ENCODE results near the gene PCSK5.
"Not testable (repeated sequence)": the region's sequence is repeated elsewhere in the genome, so short reads cannot be mapped to it uniquely, and the experiment has no call there.

Gene PCSK5

GRCh38 chr9:75890472-75891276 is at the start of gene PCSK5:
PCSK5 (plus strand) TSS chr9:75890673; CDS start chr9:75891182, 509 bp downstream.
- no peak for DNase-seq

GRCh38 chr9:75844321-75844720 is 46.2 kb upstream of the PCSK5 start:
- no peak for DNase-seq

GRCh38 chr9:75845806-75846205 is 44.7 kb upstream of the PCSK5 start:
- no peak for DNase-seq

DNA sequence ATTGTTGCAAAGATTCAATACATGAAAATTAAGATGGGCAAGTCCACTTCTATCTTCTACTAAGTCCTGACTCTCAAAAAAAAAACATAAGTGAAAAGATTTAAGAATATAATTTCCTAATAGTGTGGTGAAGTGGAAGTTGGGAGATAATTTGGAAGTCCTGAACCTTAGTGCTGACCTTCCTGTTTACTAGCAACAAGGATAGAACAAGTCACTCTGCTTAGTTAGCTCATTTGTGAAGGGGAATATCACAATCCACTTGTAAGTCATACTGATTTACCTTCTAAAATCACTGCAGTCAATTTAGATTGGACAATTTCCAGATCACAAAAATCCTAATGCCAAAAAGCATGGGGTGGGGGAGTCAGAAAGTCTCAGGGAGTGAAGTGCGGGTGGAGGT is 43.4 kb upstream of the PCSK5 start:
- DNase-seq = no peak

DNA sequence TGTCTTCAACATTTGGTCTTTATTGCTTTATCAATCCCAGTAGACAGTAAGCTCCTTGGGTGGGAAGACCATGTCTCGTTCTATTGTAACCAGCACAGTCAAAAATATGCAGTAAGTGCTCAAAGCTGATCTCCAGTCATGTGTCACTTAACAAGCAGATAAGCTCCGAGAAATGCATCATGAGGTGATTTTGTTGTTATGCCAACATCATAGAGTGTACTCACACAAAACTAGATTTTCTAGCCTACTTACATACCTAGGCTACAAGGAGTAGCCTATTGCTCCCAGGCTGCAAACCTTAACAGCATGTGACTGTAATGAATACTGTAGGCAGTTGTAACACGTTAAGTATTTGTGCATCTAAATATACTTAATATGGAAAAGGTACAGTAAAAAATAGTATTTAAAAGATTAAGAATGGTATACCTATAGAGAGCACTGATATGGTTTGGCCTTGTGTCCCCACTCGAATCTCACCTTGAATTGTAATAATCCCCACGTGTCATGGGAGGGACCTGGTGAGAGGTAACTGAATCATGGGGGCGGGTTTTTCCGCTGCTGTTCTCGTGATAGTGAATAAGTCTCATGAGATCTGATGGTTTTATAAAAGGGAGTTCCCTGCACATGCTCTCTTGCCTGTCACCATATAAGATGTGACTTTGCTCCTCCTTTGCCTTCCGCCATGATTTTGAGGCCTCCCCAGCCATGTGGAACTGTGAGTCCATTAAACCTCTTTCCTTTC is 39.8 kb upstream of the PCSK5 start:
- DNase-seq = no peak

DNA sequence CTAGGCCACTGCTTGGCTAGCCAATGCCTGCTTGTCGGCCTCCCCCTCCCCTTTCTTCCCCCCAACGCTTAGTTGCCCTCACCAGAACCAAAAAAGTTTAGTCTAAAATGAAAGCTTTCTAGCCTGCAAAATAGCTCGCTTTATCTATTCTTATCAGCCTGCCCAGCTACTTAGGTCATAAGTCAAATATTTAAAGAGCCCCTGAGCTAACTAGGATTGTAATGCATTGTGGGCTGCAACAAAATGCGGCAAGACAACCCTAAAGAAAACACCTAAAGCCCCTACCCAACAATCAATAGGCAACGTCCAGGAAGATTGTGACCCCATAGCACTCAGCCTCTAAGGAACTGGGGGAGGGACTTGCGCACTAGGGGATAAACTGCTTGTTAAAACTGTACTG is 38.6 kb upstream of the PCSK5 start:
- DNase-seq = no peak

- DNase-seq = no peak
Observed at GRCh38 chr9:75852746-75853145, 37.7 kb upstream of the PCSK5 start.

DNA sequence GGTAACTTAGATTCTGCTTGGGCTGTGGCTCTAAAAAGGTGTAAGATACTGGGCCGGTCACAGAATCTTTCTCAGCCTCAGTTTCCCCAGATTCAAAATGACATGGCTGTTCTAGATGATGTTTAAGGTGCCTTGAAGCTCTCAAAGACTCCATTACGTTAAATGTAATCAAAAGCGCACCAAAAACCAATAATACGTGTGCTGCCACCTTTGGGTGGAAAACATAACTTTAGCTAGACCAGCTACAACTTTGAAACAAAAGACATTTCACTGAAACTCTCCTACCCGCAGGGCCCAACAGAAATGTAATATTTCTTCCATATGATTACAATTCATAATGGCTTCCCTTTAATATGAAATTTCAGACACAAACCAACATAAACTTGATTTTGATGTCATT is 35.0 kb upstream of the PCSK5 start:
- DNase-seq = no peak

GRCh38 chr9:75858497-75859092 is 31.9 kb upstream of the PCSK5 start:
- no peak for DNase-seq

DNA sequence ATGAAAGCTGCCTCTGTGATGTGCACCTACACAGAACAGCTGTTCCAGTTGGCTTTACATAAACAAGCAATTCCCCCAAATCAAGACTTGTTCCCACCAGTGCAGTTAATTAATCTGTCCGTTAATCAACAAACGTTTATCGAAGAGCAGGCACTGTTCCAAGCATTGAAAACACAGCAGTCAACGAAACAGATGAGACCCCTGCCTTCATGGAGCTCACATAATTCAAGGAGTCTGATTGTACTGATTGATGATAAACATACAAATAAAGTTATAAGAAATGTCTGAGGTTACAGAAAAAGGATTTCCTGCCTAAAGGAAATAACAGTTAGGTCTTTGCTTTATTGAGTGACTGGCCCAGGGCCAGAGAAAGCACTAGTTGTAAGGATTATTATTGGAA is 26.2 kb upstream of the PCSK5 start:
- DNase-seq = no peak

DNA sequence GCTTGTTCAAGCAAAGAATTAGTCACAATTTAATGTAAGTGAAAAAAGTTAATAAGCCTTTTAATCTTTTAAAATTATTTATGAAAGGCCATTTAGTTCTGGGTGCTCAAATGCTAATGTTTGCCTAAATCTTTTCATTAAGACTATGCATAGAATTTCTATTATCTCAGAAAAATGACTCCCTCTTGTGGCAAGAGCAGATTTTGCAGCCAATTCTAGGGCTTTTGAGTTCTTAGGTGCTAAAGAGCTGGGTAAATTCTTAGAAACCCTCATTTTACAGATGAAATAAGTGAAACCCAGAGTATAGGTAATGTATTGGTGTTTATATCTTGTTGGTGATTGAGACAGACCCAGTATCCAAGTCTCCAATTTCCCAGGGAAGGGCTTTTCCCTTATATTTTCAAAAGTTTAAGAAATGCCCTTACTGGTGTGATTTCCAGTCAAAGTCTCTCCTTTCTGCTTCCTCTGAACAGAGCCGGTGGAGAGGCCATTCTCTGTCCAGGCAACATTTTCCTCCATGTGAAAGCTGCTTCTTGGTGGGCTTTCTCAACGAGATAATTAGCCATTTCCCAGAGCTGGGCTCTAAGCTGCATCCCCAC is 24.1 kb upstream of the PCSK5 start:
- DNase-seq = no peak

GRCh38 chr9:75868526-75868925 is 21.9 kb upstream of the PCSK5 start:
- DNase-seq = not testable (repeated sequence)

DNA sequence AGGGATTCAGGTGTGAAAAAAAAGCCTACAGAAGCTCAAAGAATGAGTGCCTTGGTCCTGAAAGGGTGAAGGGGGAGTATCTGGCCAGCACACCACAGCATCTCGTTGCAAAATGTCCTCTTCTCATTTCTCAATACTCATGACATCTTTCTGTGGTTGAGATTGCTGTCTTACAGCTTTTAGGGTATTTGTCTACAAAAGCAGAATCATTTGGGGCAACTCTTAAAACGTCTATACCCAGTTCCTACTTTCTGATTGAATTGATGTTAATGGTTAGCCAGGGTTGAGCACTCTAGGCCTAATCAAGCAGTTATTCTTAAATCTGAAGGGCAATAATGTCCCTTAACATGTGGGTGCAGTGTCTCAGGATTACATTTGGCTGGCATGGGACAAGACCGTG is 21.2 kb upstream of the PCSK5 start:
- DNase-seq = no peak

GRCh38 chr9:75870450-75870849 is 20.0 kb upstream of the PCSK5 start:
- no peak for DNase-seq

- DNase-seq = no peak
Observed at GRCh38 chr9:75871624-75872023, 18.8 kb upstream of the PCSK5 start.

- DNase-seq = no peak
Observed at GRCh38 chr9:75873712-75874111, 16.8 kb upstream of the PCSK5 start.

DNA sequence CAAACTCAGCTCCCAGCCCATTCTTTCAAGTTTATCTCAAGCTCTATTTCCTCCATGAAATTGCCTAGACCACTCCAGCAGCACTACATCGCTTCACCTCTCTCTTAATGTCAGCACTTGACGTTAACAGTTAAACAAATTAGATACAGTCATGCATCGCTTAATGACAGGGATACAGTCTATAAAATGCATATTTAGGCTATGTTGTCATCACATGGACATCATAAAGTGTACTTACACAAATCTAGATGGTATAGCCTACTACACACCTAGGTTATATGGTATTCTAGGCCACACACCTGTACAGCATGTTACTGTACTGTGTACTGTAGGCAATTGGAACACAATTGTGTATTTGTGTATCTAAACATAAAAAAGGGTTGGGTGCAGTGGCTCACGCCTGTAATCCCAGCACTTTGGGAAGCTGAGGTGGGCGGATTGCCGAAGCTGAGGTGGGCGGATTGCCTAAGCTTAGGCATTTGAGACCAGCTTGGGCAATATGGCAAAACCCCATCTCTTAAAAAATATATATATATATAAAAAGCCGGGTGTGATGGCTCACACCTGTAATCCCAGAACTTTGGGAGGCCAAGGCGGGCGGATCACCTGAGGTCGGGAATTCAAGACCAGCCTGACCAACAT is 13.4 kb upstream of the PCSK5 start:
- no peak for DNase-seq

GRCh38 chr9:75878488-75878860 is 12.0 kb upstream of the PCSK5 start:
- DNase-seq = no peak

- DNase-seq = no peak
Observed at GRCh38 chr9:75880618-75881017, 9.9 kb upstream of the PCSK5 start.

GRCh38 chr9:75881761-75882160 is 8.7 kb upstream of the PCSK5 start:
- DNase-seq = no peak

DNA sequence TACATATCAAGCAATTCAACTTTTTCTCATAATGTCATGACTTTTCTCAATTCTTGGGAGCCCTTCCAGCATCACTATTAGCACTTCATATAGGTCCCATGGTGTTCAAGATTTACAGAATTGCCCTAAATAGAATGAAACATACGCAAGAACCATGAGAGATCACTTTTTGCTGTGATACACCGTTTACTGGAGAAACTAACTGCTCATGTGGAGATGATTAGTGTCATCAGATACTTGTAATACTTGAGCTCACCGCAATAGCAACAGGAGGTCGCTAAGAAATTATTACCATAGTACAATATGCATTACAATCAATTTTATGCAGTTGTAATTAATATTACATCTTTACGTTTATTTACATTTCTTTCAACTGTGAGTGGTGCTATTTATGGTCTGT is 4.8 kb upstream of the PCSK5 start:
- DNase-seq = no peak

DNA sequence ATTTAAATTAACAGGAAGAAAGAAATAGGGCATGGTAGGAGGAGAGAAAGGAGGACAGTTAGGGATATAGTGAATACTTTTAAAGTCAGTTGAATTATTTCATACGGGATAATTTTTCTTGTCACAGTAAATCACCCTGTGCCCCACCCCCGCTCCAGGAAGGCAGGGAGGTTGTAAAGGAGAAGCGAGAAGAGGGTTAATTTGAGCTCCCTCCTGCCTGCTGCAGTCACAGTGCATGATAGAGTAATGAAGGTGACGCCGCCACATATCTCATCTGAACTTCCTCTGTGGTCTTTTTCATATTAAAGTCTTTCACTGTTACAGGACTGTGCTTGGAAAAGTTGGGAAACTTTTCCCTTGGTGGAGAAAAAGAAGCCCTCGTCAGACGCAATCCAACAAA is 896 bp upstream of the PCSK5 start:
- no peak for DNase-seq

DNA sequence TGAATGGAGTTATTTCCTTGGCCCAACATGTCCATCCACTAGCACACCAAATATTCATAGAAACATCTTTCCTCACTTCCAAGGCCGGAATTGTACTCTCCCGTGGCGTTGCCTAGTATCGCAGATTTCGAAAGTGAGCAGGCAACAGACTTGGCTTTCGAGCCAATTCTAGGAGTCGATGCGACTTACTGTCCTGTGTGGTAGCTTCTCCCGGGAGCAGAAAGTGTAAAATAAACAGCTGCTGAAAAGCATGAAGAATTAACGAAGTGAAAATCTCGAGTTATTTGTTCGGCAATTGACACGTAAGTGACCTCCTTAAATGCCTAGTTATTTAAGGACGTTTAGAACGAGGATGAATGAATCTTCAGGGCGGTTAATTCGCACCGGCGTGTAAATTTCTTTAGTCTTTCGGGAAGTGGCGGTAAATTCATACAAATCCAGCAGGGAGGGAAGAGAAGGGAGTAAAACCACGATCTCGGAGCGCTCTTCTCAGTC is 449 bp upstream of the PCSK5 start:
- no peak for DNase-seq

All from NCI-H1694 treated with DMSO at 0.1 percent for 48 hours (cell line).